Measurements from ENCODE around the gene RPL18. TPM values are rescaled to one million over a fixed set of nuclear protein-coding genes. Genes with fewer than 3 reads are reported as not detected.
A peak's percentile ranks its signal among the peaks of the same experiment; 100 is the strongest.

The RPL18 gene
- total and polyA plus RNA-seq, 2 experiments from 2014 or later = 1,898 to 2,011 TPM

DNA sequence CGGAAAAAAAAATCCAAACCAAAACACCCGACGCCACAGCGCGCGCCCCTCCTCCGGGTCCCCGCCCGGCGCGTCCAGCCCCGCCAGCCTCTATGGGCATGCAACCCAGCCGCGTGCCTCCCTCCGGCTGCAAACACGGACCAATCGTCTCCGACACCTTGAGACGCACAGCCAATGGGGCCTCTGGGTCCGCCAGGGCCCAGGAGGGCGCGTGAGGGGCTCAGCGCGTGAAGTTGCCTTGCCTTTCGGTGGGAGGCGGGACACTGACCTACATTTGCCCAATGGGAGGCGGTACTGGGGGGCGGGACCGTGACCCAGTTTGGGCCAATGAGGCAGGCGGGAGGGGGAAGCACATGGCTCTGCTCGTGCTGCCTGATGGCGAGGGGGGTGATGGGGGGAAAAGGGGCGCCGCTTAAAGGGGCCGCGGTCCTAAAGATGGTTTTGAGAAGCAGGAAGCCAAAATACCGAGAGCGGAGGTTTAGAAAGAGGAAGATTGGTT lies 18.5 kb upstream of the RPL18 start (continued):
- TF ChIP-seq ZNF462 (CRISPR knock-in tag; IDR thresholded peaks at IDR 0.05) = no peak
- TF ChIP-seq POLR2AphosphoS5 (IDR thresholded peaks at IDR 0.05; ENCODE audit: low read depth) = peak; percentile 52
- TF ChIP-seq EZH2phosphoT487 (IDR thresholded peaks at IDR 0.05; ENCODE audit: unreplicated experiment) = no peak
- TF ChIP-seq ZNF331 (CRISPR knock-in tag; IDR thresholded peaks at IDR 0.05; ENCODE audit: low read depth) = no peak

DNA sequence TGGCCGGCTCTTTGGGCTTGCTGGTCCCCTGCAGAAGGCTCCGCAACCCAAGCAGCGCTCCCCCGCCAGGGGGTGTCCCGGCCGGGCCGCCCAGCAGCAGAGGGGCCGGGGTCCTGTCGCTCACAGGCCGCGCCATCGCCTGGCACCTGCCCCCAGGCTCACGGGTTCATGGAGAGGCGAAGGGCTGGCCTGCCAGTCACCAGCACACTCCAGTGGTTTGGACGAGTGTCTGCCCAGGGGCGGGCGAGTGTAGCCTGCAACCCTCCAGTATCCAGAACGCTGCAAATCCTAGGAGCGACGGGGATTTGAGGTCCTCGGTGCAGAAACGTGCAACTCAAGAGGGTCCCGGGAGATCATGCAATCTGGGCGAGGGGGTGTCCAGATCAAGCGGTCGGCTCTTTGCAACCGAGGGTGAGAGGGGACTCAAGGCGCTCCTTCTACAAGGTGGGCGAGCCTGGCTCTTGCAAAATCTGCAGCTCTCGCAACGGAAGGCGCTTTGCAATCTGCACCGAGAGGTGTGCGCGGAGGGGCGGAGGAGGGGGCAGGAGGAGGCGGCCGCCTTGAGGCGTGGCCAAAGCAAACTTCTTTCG lies 18.0 kb upstream of the RPL18 start, which contains the start of gene DBP:
Gene DBP, minus strand, starts transcription at position 521 of the 590 bp plus-strand sequence. Its CDS starts 385 bp downstream, at position 136.
- Histone ChIP-seq H3K4me2 (peak within 1 kb of the TSS; percentile 96), H3K4me1 (ENCODE audit: insufficient read depth) (peaks cover 33% of the 10 kb centered on the region), H3K4me3 (peak within 1 kb of the TSS; percentile 75), H3K79me2 (replicated peaks; ENCODE audit: insufficient read depth) (no peaks in the 10 kb centered on the region), H3K9me2 (ENCODE audit: insufficient read depth) (no peaks in the 10 kb centered on the region), H3K27me3 (ENCODE audit: insufficient read depth) (peaks cover 21% of the 10 kb centered on the region), H3K36me3 (ENCODE audit: insufficient read depth) (no peaks in the 10 kb centered on the region), H4K20me1 (replicated peaks; ENCODE audit: insufficient read depth) (no peaks in the 10 kb centered on the region), H2AFZ (peak within 1 kb of the TSS; percentile 88), H3K27ac (ENCODE audit: low read depth) (peak within 1 kb of the TSS; percentile 98), H3F3A (replicated peaks; ENCODE audit: low read depth) (peaks cover 31% of the 10 kb centered on the region)
- peak within 1 kb of the TSS; percentile 97 for H3K27ac Mint-ChIP-seq
- peaks cover 21% of the 10 kb centered on the region for H3K27me3 Mint-ChIP-seq (ENCODE audit: insufficient read depth, low read depth, poor library complexity)
- peaks cover 36% of the 10 kb centered on the region for H3K4me1 Mint-ChIP-seq
- H3K9me3 Mint-ChIP-seq = no peaks in the 10 kb centered on the region
- peak within 1 kb of the TSS; percentile 81 for H3K4me3 Mint-ChIP-seq
- peak; percentile 3 for ATAC-seq
- TF ChIP-seq ZNF114 (CRISPR knock-in tag; IDR thresholded peaks at IDR 0.05) (no peak), CTCF (conservative IDR thresholded peaks at IDR 0.05; ENCODE audit: low read depth in 2 of 2) (peak in 1 of 2 experiments; percentile 21; a peak in 1 of 4 replicates)
- peaks cover 30% of the 10 kb centered on the region for H3K36me3 Mint-ChIP-seq (ENCODE audit: low read depth)
- DNase-seq (ENCODE audit: low spot score) = peak; percentile 63
